COLO668 (cell line): ENCODE results near the gene UBE2D3.
"Not testable (repeated sequence)": the region's sequence is repeated elsewhere in the genome, so short reads cannot be mapped to it uniquely, and the experiment has no call there.

Experiments used
- DNase-seq: peaks from one replicate; lab custom pipeline; 2025; ENCODE audit not compliant: unreplicated experiment; lab: John Stamatoyannopoulos, UW

UBE2D3 gene

GRCh38 chr4:102832105-102832504 is 4.8 kb upstream of the UBE2D3 start:
- DNase-seq, result no peak

- DNase-seq, result no peak
Observed at GRCh38 chr4:102829803-102830202, 2.5 kb upstream of the UBE2D3 start.

GRCh38 chr4:102828497-102828808 is 1.1 kb upstream of the UBE2D3 start:
- no peak for DNase-seq

- peak; percentile 99 for DNase-seq
Observed at GRCh38 chr4:102827674-102828496, 534 bp upstream of the UBE2D3 start.

GRCh38 chr4:102826105-102826889 is 1.1 kb downstream of the UBE2D3 start:
- no peak for DNase-seq

GRCh38 chr4:102825261-102826091 is 1.9 kb downstream of the UBE2D3 start:
- peak; percentile 16 for DNase-seq

- DNase-seq, result no peak
Observed at GRCh38 chr4:102824398-102824797, 3.0 kb downstream of the UBE2D3 start.

GRCh38 chr4:102823897-102824296 is 3.5 kb downstream of the UBE2D3 start:
- DNase-seq, result no peak

GRCh38 chr4:102823464-102823863 is 3.9 kb downstream of the UBE2D3 start:
- DNase-seq, result no peak

GRCh38 chr4:102819588-102820365 is 7.6 kb downstream of the UBE2D3 start:
- no peak for DNase-seq

- not testable (repeated sequence) for DNase-seq
Observed at GRCh38 chr4:102819100-102819499, 8.3 kb downstream of the UBE2D3 start.

- DNase-seq, result no peak
Observed at GRCh38 chr4:102817613-102818268, 9.6 kb downstream of the UBE2D3 start.

- no peak for DNase-seq
Observed at GRCh38 chr4:102817021-102817605, 10.2 kb downstream of the UBE2D3 start.

GRCh38 chr4:102815981-102816380 is 11.4 kb downstream of the UBE2D3 start:
- DNase-seq, result no peak

GRCh38 chr4:102809691-102810090 is 17.7 kb downstream of the UBE2D3 start:
- DNase-seq, result no peak

- no peak for DNase-seq
Observed at GRCh38 chr4:102809190-102809589, 18.2 kb downstream of the UBE2D3 start.

- no peak for DNase-seq
Observed at GRCh38 chr4:102808009-102808408, 19.3 kb downstream of the UBE2D3 start.

GRCh38 chr4:102807345-102807744 is 20.0 kb downstream of the UBE2D3 start:
- DNase-seq, result no peak

GRCh38 chr4:102799816-102800215 is 27.5 kb downstream of the UBE2D3 start:
- no peak for DNase-seq

GRCh38 chr4:102794999-102795398 is 32.4 kb downstream of the UBE2D3 start:
- no peak for DNase-seq
